ENCODE results near the gene LMTK3. TPM values are rescaled to one million over a fixed set of nuclear protein-coding genes. Genes with fewer than 3 reads are reported as not detected.

The LMTK3 gene
- total RNA-seq, 1 donor from 2014 or later: 12.7 TPM

DNA sequence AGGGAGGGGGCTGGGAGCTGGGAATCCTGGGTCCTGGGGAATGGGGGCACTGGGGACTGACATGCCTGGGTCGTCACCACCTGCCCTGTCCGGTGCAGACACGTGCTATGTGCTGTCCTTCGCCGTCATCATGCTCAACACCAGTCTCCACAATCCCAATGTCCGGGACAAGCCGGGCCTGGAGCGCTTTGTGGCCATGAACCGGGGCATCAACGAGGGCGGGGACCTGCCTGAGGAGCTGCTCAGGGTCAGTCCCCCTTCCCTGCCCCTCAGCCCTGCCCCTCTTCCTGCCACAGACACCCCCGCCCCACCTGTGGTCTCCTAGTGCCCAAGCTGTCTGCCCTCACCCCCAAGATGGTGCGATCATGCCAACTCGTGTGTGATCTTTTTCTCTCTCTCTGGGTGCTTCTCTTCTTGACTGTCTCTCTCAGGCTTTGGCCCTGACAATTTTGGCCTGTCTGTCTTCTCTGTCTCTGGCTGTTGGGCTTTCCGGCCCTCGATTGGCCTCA lies 37.5 kb downstream of the LMTK3 start:
- peaks cover 32% of the 10 kb centered on the region for H3K36me3 Mint-ChIP-seq (ENCODE audit: insufficient read depth)

DNA sequence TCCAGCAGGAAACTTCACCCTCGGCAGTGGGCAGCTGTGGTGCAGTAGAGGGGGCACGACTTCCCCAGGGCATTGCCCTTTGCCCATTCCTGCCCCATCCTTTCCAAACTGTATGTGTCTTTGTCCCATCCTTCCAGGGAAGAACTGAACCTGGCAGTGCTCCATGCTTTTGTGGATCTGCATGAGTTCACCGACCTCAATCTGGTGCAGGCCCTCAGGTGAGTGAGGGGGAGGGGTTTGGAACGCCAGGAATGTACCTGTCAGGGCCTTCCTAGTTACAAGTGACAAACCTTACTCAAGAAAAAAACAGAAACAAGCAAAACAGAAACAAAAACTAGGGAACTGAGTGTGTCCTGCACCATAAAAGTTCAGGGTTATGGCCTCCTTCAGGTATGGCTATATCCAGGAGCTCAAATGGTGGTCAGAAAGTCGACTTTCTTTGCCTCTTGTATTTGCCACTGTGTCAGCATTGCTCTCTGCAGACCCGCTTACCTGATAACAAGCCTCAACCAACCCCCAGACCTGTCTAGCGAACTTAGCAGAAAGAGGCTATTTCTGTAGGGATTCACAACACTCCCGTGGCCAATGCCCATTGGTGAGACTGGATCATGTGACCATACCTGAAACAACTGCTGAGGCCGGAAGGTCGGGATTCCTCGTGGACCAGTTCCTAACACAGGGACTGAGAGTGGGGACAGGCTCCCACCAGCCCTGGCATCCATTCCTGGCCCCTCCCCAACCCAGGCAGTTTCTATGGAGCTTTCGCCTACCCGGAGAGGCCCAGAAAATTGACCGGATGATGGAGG lies 38.3 kb downstream of the LMTK3 start:
- DNase-seq (ENCODE audit: low spot score, unreplicated experiment): no peak
- peaks cover 7% of the 10 kb centered on the region for H3K4me1 Mint-ChIP-seq (ENCODE audit: low read depth)
- no peak overlapping the region for H3K27ac Mint-ChIP-seq
- no peaks in the 10 kb centered on the region for H3K27me3 Mint-ChIP-seq
- no peak overlapping the region for H3K4me3 Mint-ChIP-seq (ENCODE audit: low read depth)
- TF ChIP-seq, protein P1, sequence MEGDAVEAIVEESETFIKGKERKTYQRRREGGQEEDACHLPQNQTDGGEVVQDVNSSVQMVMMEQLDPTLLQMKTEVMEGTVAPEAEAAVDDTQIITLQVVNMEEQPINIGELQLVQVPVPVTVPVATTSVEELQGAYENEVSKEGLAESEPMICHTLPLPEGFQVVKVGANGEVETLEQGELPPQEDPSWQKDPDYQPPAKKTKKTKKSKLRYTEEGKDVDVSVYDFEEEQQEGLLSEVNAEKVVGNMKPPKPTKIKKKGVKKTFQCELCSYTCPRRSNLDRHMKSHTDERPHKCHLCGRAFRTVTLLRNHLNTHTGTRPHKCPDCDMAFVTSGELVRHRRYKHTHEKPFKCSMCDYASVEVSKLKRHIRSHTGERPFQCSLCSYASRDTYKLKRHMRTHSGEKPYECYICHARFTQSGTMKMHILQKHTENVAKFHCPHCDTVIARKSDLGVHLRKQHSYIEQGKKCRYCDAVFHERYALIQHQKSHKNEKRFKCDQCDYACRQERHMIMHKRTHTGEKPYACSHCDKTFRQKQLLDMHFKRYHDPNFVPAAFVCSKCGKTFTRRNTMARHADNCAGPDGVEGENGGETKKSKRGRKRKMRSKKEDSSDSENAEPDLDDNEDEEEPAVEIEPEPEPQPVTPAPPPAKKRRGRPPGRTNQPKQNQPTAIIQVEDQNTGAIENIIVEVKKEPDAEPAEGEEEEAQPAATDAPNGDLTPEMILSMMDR (IDR thresholded peaks at IDR 0.05; ENCODE audit: unreplicated experiment): no peak
- peaks cover 32% of the 10 kb centered on the region for H3K36me3 Mint-ChIP-seq (ENCODE audit: insufficient read depth)
- no peaks in the 10 kb centered on the region for H3K9me3 Mint-ChIP-seq (ENCODE audit: low read depth)

More for the DNA sequence above, 37.5 kb downstream of the LMTK3 start:
- Mint-ChIP-seq H3K27me3 (no peaks in the 10 kb centered on the region), H3K9me3 (ENCODE audit: low read depth) (no peaks in the 10 kb centered on the region), H3K27ac (no peak overlapping the region), H3K4me3 (ENCODE audit: low read depth) (no peak overlapping the region), H3K4me1 (ENCODE audit: low read depth) (peaks cover 5% of the 10 kb centered on the region)
- DNase-seq (ENCODE audit: low spot score, unreplicated experiment): no peak
- TF ChIP-seq, protein P1 (IDR thresholded peaks at IDR 0.05; ENCODE audit: unreplicated experiment): no peak

DNA sequence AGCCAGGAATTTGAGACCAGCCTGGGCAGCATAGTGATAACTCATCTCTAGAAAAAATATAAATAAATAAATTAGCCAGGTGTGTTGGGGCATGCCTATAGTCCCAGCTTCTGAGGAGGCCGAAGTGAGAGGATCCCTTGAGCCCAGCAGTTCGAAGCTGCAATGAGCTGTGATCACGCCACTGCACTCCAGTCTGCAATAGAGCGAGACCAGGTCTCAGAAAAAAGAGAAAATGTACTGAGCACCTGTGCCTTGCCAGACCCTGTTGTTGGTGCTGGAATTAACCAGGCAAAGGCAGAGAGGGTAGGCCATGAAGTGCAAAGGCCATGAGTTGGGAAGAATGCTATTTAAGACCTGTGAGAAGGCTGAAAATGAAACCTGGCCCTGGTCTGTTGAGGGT lies 39.8 kb downstream of the LMTK3 start:
- H3K27ac Mint-ChIP-seq: peak overlapping the region; percentile 67
- no peaks in the 10 kb centered on the region for H3K27me3 Mint-ChIP-seq
- H3K36me3 Mint-ChIP-seq (ENCODE audit: insufficient read depth): peaks cover 32% of the 10 kb centered on the region
- TF ChIP-seq, protein P1 (IDR thresholded peaks at IDR 0.05; ENCODE audit: unreplicated experiment): no peak
- DNase-seq (ENCODE audit: low spot score, unreplicated experiment): no peak
- peaks cover 7% of the 10 kb centered on the region for H3K4me1 Mint-ChIP-seq (ENCODE audit: low read depth)
- H3K4me3 Mint-ChIP-seq (ENCODE audit: low read depth): no peak overlapping the region
- H3K9me3 Mint-ChIP-seq (ENCODE audit: low read depth): no peaks in the 10 kb centered on the region

- Mint-ChIP-seq H3K36me3 (ENCODE audit: insufficient read depth) (peaks cover 28% of the 10 kb centered on the region), H3K27ac (peak overlapping the region; percentile 94)
These were observed 40.8 kb downstream of the LMTK3 start for GRCh38 chr19:48470856-48471255.

GRCh38 chr19:48469934-48470680 lies 41.5 kb downstream of the LMTK3 start:
- Mint-ChIP-seq H3K27ac (peak overlapping the region; percentile 94), H3K4me1 (ENCODE audit: low read depth) (peaks cover 7% of the 10 kb centered on the region), H3K4me3 (ENCODE audit: low read depth) (peak overlapping the region; percentile 92)

More at GRCh38 chr19:48470856-48471255, 40.8 kb downstream of the LMTK3 start:
- peak overlapping the region; percentile 92 for H3K4me3 Mint-ChIP-seq (ENCODE audit: low read depth)
- DNase-seq (ENCODE audit: low spot score, unreplicated experiment): no peak
- H3K4me1 Mint-ChIP-seq (ENCODE audit: low read depth): peaks cover 7% of the 10 kb centered on the region
- TF ChIP-seq, protein P1 (IDR thresholded peaks at IDR 0.05; ENCODE audit: unreplicated experiment): no peak
- H3K9me3 Mint-ChIP-seq (ENCODE audit: low read depth): no peaks in the 10 kb centered on the region
- no peaks in the 10 kb centered on the region for H3K27me3 Mint-ChIP-seq

More at GRCh38 chr19:48469934-48470680, 41.5 kb downstream of the LMTK3 start:
- Mint-ChIP-seq H3K36me3 (ENCODE audit: insufficient read depth) (peaks cover 25% of the 10 kb centered on the region), H3K9me3 (ENCODE audit: low read depth) (no peaks in the 10 kb centered on the region), H3K27me3 (no peaks in the 10 kb centered on the region)
- DNase-seq (ENCODE audit: low spot score, unreplicated experiment): no peak
- TF ChIP-seq, protein P1 (IDR thresholded peaks at IDR 0.05; ENCODE audit: unreplicated experiment): no peak
